Activated naive CD4-positive, alpha-beta T cell treated with anti-CD3 and anti-CD28 coated beads, Interleukin-2, amount 50 U/mL, for 72 hours (primary cell): ENCODE data around the gene HSD11B1. TPM values are rescaled to one million over a fixed set of nuclear protein-coding genes. Genes with fewer than 3 reads are reported as not detected.

Source experiments
- ATAC-seq, 2 donors: fragments of 150-1000 bp; cut with Tn5 transposase; 2 replicates each; pipeline ENCODE4 v1.10.0; 2021; ENCODE audit warnings: mild to moderate bottlenecking in 2 of 2, moderate library complexity in 2 of 2
- DNase-seq, 2 donors: peaks; one replicate each; pipeline ENCODE4 v3.0.0; 2021 to 2022; ENCODE audit warnings: low spot score in 2 of 2
- H3K27ac Mint-ChIP-seq, 2 donors: one replicate each; pipeline ENCODE4 v1.8.0; 2022; ENCODE audit warnings: mild to moderate bottlenecking in 2 of 2, mixed read lengths in 2 of 2
- H3K36me3 Mint-ChIP-seq, 2 donors: one replicate each; pipeline ENCODE4 v1.8.0; 2022; ENCODE audit warnings: mixed read lengths in 2 of 2
- H3K9me3 Mint-ChIP-seq, 2 donors: one replicate each; pipeline ENCODE4 v1.8.0; 2022; ENCODE audit warnings: mixed read lengths in 2 of 2
- total RNA-seq, 2 donors: library from RNA; stranded (reverse); gene quantifications; one replicate each; pipeline ENCODE4 v1.2.3, GENCODE V29; 2022

HSD11B1 gene
- total RNA-seq, 2 donors from 2014 or later: 0.75 to 5.2 TPM

- Mint-ChIP-seq H3K9me3 (peaks cover 3 to 9% of the 10 kb centered on the region in 2 donors), H3K27ac (peak overlapping the region in 1 of 2 donors; percentile 52), H3K36me3 (peaks cover 4 to 5% of the 10 kb centered on the region in 2 donors)
- ATAC-seq: peak; percentile 54 to 83
- no peak for DNase-seq
These were observed 32.0 kb downstream of the HSD11B1 start for GRCh38 chr1:209736490-209737117.

- no peak for ATAC-seq
- Mint-ChIP-seq H3K27ac (no peak overlapping the region), H3K36me3 (peaks cover 4 to 5% of the 10 kb centered on the region in 2 donors), H3K9me3 (peaks cover 3 to 9% of the 10 kb centered on the region in 2 donors)
- DNase-seq: no peak
These were observed 32.5 kb downstream of the HSD11B1 start for GRCh38 chr1:209737118-209737505.

- H3K36me3 Mint-ChIP-seq: peaks cover 4 to 5% of the 10 kb centered on the region in 2 donors
- H3K9me3 Mint-ChIP-seq: peaks cover 3 to 9% of the 10 kb centered on the region in 2 donors
- DNase-seq (no peak), ATAC-seq (no peak)
- no peak overlapping the region for H3K27ac Mint-ChIP-seq
These were observed 33.6 kb downstream of the HSD11B1 start for GRCh38 chr1:209738270-209738669.

- Mint-ChIP-seq H3K9me3 (peaks cover 3 to 9% of the 10 kb centered on the region in 2 donors), H3K36me3 (peaks cover 4 to 5% of the 10 kb centered on the region in 2 donors), H3K27ac (peak overlapping the region; percentile 15 to 93)
- ATAC-seq: no peak
- no peak for DNase-seq
These were observed 36.5 kb downstream of the HSD11B1 start for GRCh38 chr1:209741193-209741592.

- ATAC-seq: no peak
- peak overlapping the region; percentile 15 to 93 for H3K27ac Mint-ChIP-seq
- peaks cover 3 to 9% of the 10 kb centered on the region in 2 donors for H3K9me3 Mint-ChIP-seq
- H3K36me3 Mint-ChIP-seq: peaks cover 4 to 5% of the 10 kb centered on the region in 2 donors
- no peak for DNase-seq
These were observed 37.2 kb downstream of the HSD11B1 start for GRCh38 chr1:209741889-209742288.

GRCh38 chr1:209742409-209743144 lies 37.9 kb downstream of the HSD11B1 start:
- ATAC-seq (no peak), DNase-seq (no peak)
- peak overlapping the region; percentile 32 to 64 for H3K27ac Mint-ChIP-seq
- no peaks in the 10 kb centered on the region for H3K36me3 Mint-ChIP-seq
- peaks cover 0 to 4% of the 10 kb centered on the region in 2 donors for H3K9me3 Mint-ChIP-seq

- DNase-seq (no peak), ATAC-seq (no peak)
- peaks cover 0 to 4% of the 10 kb centered on the region in 2 donors for H3K9me3 Mint-ChIP-seq
- no peaks in the 10 kb centered on the region for H3K36me3 Mint-ChIP-seq
- peak overlapping the region; percentile 32 to 64 for H3K27ac Mint-ChIP-seq
These were observed 38.5 kb downstream of the HSD11B1 start for GRCh38 chr1:209743145-209743482.

GRCh38 chr1:209746451-209747165 lies 42.0 kb downstream of the HSD11B1 start:
- ATAC-seq (no peak), DNase-seq (no peak)
- Mint-ChIP-seq H3K27ac (peak overlapping the region; percentile 16 to 46), H3K9me3 (no peaks in the 10 kb centered on the region), H3K36me3 (no peaks in the 10 kb centered on the region)

- H3K36me3 Mint-ChIP-seq: no peaks in the 10 kb centered on the region
- DNase-seq: peak; percentile 93 to 98
- H3K9me3 Mint-ChIP-seq: no peaks in the 10 kb centered on the region
- peak; percentile 58 to 86 for ATAC-seq
- H3K27ac Mint-ChIP-seq: peak overlapping the region; percentile 88 to 99
These were observed 43.1 kb downstream of the HSD11B1 start for GRCh38 chr1:209747580-209748262.

- H3K27ac Mint-ChIP-seq: peak overlapping the region; percentile 88 to 99
- no peaks in the 10 kb centered on the region for H3K9me3 Mint-ChIP-seq
- H3K36me3 Mint-ChIP-seq: no peaks in the 10 kb centered on the region
- no peak for DNase-seq
- no peak for ATAC-seq
These were observed 44.0 kb downstream of the HSD11B1 start for GRCh38 chr1:209748620-209749019.

- no peaks in the 10 kb centered on the region for H3K9me3 Mint-ChIP-seq
- DNase-seq (no peak), ATAC-seq (peak in 1 of 2 donors; percentile 31)
- H3K36me3 Mint-ChIP-seq: no peaks in the 10 kb centered on the region
- H3K27ac Mint-ChIP-seq: peak overlapping the region; percentile 73 to 99
These were observed 44.6 kb downstream of the HSD11B1 start for GRCh38 chr1:209749205-209749604.

- Mint-ChIP-seq H3K36me3 (no peaks in the 10 kb centered on the region), H3K27ac (peak overlapping the region; percentile 98 to 99), H3K9me3 (no peaks in the 10 kb centered on the region)
- ATAC-seq (no peak), DNase-seq (no peak)
These were observed 45.2 kb downstream of the HSD11B1 start for GRCh38 chr1:209749670-209750323.

GRCh38 chr1:209751627-209752231 lies 47.1 kb downstream of the HSD11B1 start:
- Mint-ChIP-seq H3K36me3 (peaks cover 17 to 18% of the 10 kb centered on the region in 2 donors), H3K27ac (peak overlapping the region; percentile 98 to 99), H3K9me3 (no peaks in the 10 kb centered on the region)
- DNase-seq (peak in 1 of 2 donors; percentile 59), ATAC-seq (peak; percentile 58 to 70)

GRCh38 chr1:209752890-209753289 lies 48.2 kb downstream of the HSD11B1 start:
- H3K27ac Mint-ChIP-seq: no peak overlapping the region
- peaks cover 23 to 29% of the 10 kb centered on the region in 2 donors for H3K36me3 Mint-ChIP-seq
- no peak for ATAC-seq
- no peaks in the 10 kb centered on the region for H3K9me3 Mint-ChIP-seq
- no peak for DNase-seq

GRCh38 chr1:209755256-209755655 lies 50.6 kb downstream of the HSD11B1 start:
- peaks cover 46 to 52% of the 10 kb centered on the region in 2 donors for H3K36me3 Mint-ChIP-seq
- H3K9me3 Mint-ChIP-seq: no peaks in the 10 kb centered on the region
- H3K27ac Mint-ChIP-seq: peak overlapping the region; percentile 93 to 96
- no peak for DNase-seq
- no peak for ATAC-seq
